Fibroblast of skin of back (primary cell): ENCODE data around the gene CA10.
A peak's percentile ranks its signal among the peaks of the same experiment; 100 is the strongest.

Experiments
- DNase-seq: peaks from one replicate; pipeline ENCODE4 v3.0.0-alpha.2; 2013

CA10 gene

GRCh38 chr17:52147431-52147830, 11.1 kb downstream of the CA10 start:
- no peak for DNase-seq

DNA sequence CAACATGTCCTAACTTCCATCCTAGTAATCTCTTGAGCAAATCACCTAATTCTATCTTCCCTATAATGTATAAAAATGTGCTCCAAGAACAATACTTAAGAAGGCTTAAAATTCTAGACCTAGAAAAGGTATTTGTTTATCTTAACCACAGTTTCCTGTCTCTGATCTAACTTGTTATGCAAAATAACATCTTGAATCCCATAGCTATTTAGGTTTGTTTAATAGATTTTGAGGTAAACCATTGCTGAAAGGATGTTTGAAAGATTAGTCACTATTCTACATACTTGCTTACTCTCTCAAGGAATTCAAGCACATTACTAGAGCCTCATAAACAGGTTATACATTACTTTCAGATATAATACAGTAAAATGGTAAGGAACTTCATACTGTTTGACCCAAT, 13.0 kb downstream of the CA10 start:
- no peak for DNase-seq

- DNase-seq: no peak
These were observed 15.0 kb downstream of the CA10 start for GRCh38 chr17:52143542-52143941.

DNA sequence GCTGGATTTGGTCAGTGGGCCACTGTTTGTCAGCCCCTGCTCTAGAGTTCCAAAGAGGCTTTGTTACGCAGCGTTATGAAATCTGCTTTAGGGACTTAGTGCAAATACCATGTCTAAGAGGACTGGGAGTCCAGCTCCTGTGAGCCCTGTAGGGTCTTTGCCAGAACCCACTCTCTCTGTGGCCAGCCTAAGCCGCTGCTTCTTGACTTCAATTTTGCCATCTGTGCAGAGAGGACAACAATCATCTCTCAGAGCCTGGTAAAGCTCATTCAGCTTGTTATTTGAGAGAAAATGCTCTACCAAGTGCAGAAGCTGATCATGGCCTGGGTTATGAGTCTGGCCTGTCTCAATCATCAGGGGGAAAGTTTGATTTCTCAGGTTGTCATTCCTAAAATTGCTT, 17.9 kb downstream of the CA10 start:
- DNase-seq: no peak

DNA sequence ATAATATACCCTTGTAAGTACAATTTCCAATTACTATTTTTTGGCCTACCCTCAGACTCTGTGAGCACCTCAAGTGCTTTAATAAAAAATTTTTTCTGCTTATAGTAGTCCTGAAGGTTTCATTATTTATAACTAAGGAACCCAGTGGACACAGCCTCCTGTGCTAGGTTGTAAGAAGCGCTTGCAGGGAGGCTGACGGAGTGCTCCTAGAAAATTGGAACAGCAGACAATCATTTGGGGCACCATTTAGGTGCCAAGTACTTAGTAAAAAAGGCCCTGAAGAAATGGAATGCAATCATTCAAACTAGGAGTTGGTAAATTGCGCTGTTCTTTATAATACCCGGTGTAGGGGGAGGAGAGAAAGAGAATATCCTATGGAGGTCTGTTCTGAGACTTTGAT, 19.8 kb downstream of the CA10 start:
- DNase-seq: no peak

GRCh38 chr17:52138350-52138749, 20.2 kb downstream of the CA10 start:
- DNase-seq: no peak

- no peak for DNase-seq
These were observed 22.3 kb downstream of the CA10 start for GRCh38 chr17:52136166-52136565.

DNA sequence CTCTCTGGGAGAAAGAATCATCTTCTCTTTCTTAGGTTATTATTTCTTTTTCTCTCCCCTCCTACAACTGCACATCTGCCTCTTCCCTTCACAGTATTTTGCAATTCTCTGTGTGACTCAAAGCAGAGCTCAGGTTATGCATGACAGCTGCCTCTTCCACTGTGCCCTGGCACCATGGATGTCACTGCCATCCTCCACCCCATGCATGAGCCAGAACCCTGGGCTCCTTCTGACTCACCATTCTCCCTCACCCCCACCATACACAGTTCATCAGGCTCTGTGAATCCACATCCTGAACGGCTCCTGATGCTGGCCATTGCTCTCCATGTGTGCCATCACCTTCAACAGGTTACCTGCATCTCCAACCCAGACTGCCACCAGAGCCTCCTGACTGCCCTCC, 23.9 kb downstream of the CA10 start:
- DNase-seq: no peak

- no peak for DNase-seq
These were observed 29.8 kb downstream of the CA10 start for GRCh38 chr17:52128721-52129120.

DNA sequence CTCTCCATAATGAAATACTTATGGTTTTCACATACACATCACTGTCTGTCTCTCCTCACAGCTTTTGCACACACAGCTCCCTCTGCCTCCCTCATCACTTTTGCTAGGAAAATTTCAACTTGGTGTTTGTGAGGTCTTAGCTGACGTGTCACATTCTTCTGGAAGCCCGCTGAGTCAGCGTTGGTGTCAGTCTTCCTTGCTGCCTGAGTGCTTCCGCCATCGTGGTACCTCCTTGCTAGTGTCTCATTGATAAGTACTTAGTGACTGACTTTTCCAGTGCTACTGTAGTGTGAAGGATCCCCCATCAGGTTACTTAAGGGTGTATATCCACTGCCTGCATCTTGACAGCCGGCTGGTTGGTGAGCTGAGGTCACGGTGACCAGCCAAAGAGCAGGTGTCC, 33.5 kb downstream of the CA10 start:
- no peak for DNase-seq

DNA sequence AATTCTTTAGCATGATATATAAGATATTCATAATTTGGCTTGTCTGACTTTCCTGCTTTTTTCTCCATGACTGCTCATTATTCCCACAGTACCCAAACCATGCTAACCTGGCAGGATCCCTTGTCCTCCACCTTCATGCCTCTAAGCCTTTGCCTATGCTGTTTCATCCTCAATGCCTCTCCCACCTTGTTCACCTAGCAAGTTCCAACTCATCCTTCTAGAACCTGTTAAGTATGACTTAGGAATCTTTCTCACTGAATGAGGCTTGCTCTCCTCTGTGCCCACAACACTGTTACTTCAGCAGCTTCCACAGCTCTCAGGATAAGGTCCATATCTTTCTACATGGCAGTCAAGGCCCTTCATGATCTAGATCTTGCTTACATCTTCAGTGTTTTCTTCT, 34.0 kb downstream of the CA10 start:
- DNase-seq: no peak

- no peak for DNase-seq
These were observed 38.0 kb downstream of the CA10 start for GRCh38 chr17:52120465-52120864.

DNA sequence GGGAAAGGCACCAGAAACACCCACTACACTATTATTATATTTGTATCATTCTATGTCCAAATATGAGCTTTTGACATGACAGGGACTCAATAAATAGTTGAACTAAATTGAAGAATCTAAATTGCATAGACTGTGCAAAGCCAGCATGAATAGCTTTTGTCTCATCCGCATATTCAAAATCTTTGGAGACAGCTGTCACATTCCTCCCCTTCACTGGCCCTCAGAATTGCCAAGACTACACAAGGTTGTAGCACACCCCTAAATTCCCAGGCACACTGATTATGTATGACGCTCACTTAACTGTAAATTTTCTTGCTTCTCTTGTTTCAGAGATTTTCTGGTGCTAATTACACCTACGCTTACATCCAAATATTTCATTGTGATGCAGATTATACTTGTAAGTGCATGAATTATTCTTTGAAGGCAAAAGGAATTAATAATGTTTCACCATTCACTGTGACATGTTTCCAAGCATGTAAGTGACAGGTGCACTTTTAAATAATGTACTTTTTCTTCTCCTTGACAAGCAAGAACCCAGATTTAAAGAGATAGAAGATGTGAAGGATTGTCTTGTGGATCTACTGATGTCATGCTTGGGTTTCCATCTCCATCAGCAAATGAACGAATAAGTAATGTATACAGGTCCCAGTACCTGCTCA, 47.5 kb downstream of the CA10 start:
- DNase-seq: no peak

DNA sequence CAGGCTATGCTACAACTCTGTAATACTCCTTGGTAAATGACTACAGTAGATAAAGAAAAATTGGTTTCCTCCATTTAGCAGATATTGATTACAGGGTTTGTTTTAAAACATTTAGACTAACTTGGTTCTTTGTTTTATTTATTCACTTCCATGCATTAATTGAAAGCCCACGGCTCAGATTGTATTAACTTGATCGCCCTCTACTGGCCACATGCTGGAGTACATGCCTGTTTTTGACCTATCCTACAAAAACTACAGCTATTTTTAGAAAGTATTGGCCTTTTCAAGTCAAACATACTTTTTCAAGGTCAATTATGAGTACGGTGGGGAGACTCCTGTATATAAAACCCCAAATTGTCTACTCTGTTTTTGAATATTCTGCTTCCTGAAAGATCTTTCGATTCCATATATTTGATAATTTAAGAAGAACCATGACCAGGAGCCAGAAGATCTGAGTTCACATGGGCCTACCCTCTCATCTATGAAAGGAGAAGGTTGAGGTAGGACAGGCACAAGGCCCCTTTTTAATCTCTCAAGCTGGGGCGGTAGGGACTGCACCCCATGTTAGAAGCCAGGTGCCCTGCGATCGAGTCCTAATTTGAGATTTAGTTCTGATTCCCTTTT, 51.8 kb downstream of the CA10 start:
- peak; percentile 42 for DNase-seq

DNA sequence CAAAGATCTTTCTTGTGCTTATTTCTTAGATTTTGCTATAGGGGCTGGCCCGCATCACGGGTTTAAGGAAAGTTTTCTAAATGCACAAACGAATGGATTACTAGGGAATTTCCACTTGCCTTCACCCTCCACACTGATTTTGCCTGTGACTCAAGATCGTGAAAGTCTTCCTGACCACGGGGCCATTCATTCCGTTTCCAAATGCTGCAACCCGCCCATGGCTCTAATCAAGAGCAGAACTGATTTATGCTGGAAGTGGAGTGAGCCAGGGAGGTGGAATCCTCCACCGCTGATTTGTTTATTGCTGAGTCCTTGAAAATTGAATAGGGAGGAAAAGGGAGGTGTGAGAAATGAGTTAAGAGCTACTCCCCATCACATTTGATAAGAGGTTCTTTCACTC, 52.4 kb downstream of the CA10 start:
- DNase-seq: no peak

DNA sequence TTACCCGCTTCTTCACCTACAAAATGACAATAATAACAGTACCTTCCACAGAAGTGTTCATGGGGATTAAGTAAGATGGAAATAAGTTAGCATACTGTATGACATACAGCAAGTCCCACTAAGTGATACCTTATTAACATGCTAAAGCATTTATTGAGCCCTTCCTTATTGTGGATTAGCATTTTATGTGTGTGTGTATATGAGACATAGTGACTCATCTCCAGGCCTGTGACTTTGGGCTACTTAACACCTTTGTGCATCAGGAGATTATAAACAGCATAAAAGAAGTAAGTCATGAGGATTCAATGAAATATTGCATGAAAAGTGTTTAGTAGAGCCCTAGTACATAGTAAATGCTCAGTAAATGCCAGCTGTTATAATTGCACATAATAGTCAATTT, 52.9 kb downstream of the CA10 start:
- DNase-seq: no peak

- no peak for DNase-seq
These were observed 62.5 kb downstream of the CA10 start for GRCh38 chr17:52096056-52096455.

GRCh38 chr17:52084176-52084575, 74.3 kb downstream of the CA10 start:
- DNase-seq: no peak

DNA sequence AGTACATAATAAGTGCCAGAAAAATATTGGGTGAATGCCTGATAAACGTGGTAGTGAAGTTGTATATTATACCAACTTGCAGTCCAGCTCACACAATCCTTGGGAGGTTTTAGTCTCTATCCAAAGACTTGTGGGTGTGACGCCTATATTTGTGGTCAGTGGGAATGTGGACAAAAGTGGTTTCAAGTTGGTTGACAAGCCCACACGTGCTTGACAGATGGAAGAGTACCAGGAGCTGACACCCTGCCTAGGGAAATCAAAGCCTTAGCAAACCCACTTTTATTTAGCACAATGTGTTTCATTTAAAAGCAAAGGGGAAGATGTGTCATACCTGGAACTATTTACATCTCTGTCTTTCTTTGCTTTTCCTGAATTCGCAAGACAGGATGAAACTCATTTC, 79.0 kb downstream of the CA10 start:
- no peak for DNase-seq

DNA sequence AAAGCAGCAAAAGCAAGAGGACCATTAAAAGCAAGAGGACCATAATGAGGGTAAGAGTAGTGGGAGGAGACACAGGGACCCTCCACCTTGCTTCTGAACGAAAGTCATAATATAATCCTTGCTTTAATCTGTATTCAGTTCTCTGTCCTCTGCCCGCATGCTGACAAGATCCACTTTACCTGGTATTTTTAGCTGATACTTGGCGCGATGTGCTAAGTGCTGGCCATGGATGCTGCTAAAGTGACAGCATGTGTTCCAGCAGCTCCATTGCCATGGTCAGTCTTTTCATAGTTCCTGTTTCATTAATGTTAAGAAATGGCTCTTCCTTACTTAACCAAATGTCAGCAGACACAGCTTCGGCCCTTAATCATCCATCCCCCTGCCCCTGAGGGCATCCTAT, 86.8 kb downstream of the CA10 start:
- no peak for DNase-seq

GRCh38 chr17:52064791-52065211, 93.7 kb downstream of the CA10 start:
- peak; percentile 79 for DNase-seq

- no peak for DNase-seq
These were observed 109.0 kb downstream of the CA10 start for GRCh38 chr17:52049496-52049895.

DNA sequence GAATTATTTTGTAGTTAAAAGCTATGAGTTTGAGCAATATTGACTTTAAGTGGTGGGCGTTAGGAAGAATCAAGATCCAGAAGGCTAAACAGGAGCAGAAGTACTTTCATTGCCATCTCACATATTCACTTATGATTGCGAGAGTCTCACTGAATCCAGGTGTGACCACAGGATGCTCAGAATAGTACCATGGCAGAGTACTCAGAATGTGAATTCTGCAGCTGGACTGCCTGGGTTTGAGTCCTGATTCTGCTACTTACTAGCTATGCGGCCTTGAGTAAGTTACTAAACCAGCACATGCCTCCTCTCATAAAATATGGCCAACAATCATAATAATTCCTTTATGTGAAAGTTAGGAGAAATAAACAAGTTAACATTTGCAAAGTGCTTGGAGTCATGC, 109.5 kb downstream of the CA10 start:
- DNase-seq: no peak

- no peak for DNase-seq
These were observed 110.2 kb downstream of the CA10 start for GRCh38 chr17:52048137-52048898.
